Omental fat pad (tissue), 4 donors: ENCODE data around the gene SHISA8. TPM values are rescaled to one million over a fixed set of nuclear protein-coding genes. Genes with fewer than 3 reads are reported as not detected.

ENCODE experiments used
- ATAC-seq: fragments of 150-250 bp; one replicate; pipeline ENCODE4 v1.9.1; 2016; ENCODE audit warnings: mild to moderate bottlenecking, moderate library complexity; ENCODE audit not compliant: low FRiP score
- DNase-seq: peaks from one replicate; pipeline ENCODE4 v3.0.0-alpha.2; 2019; ENCODE audit warnings: low spot score
- CTCF ChIP-seq, 3 donors: fragments of 450-650 bp; IDR thresholded peaks; one replicate each; pipeline ENCODE4 v1.5.1; 2016 to 2017; ENCODE audit warnings: antibody characterized with exemption in 3 of 3, mild to moderate bottlenecking in 3 of 3, moderate library complexity in 2 of 3
- total RNA-seq, 4 donors: library from RNA; depleted of rRNA; stranded (reverse); fragments of >200 nt; gene quantifications; one replicate each; pipeline ENCODE4 v1.1.0, GENCODE V29; 2016

The SHISA8 gene
- total RNA-seq, 4 donors from 2014 or later: not detected

- ATAC-seq (peak; percentile 33), DNase-seq (no peak)
- TF ChIP-seq CTCF (IDR thresholded peaks at IDR 0.05): no peak
Observed at GRCh38 chr22:41925783-41926460, 11.0 kb upstream of the SHISA8 start.

GRCh38 chr22:41923595-41924276 lies 8.9 kb upstream of the SHISA8 start:
- TF ChIP-seq CTCF (IDR thresholded peaks at IDR 0.05): no peak
- DNase-seq (no peak), ATAC-seq (no peak)

GRCh38 chr22:41922940-41923594 lies 8.2 kb upstream of the SHISA8 start:
- ATAC-seq: no peak
- no peak for TF ChIP-seq CTCF (IDR thresholded peaks at IDR 0.05)
- DNase-seq: no peak

- ATAC-seq (no peak), DNase-seq (no peak)
- no peak for TF ChIP-seq CTCF (IDR thresholded peaks at IDR 0.05)
Observed at GRCh38 chr22:41922328-41922727, 7.5 kb upstream of the SHISA8 start.

GRCh38 chr22:41920271-41920976 lies 5.5 kb upstream of the SHISA8 start:
- no peak for ATAC-seq
- DNase-seq: no peak
- TF ChIP-seq CTCF (IDR thresholded peaks at IDR 0.05): no peak

GRCh38 chr22:41919357-41920224 lies 4.7 kb upstream of the SHISA8 start:
- no peak for DNase-seq
- no peak for TF ChIP-seq CTCF (IDR thresholded peaks at IDR 0.05)
- ATAC-seq: peak; percentile 62
